ENCODE measurements around the gene SRSF4.

- TF ChIP-seq, protein P1, sequence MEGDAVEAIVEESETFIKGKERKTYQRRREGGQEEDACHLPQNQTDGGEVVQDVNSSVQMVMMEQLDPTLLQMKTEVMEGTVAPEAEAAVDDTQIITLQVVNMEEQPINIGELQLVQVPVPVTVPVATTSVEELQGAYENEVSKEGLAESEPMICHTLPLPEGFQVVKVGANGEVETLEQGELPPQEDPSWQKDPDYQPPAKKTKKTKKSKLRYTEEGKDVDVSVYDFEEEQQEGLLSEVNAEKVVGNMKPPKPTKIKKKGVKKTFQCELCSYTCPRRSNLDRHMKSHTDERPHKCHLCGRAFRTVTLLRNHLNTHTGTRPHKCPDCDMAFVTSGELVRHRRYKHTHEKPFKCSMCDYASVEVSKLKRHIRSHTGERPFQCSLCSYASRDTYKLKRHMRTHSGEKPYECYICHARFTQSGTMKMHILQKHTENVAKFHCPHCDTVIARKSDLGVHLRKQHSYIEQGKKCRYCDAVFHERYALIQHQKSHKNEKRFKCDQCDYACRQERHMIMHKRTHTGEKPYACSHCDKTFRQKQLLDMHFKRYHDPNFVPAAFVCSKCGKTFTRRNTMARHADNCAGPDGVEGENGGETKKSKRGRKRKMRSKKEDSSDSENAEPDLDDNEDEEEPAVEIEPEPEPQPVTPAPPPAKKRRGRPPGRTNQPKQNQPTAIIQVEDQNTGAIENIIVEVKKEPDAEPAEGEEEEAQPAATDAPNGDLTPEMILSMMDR (IDR thresholded peaks at IDR 0.05), result no peak
- no peak for TF ChIP-seq POLR2AphosphoS5 (IDR thresholded peaks at IDR 0.05; ENCODE audit: insufficient read depth in 1 of 2, low read depth in 1 of 2)
Measured at GRCh38 chr1:29159773-29160172, 21.9 kb downstream of the SRSF4 start.

Data from vagina (tissue), 2 donors.